NK-92 (cell line): Measurements from ENCODE around the gene FITM2.
"Not testable (repeated sequence)": the region's sequence is repeated elsewhere in the genome, so short reads cannot be mapped to it uniquely, and the experiment has no call there.

Experiments
- DNase-seq: peaks from one replicate; lab custom pipeline; 2025; ENCODE audit not compliant: unreplicated experiment; lab: John Stamatoyannopoulos, UW

Gene FITM2

DNA sequence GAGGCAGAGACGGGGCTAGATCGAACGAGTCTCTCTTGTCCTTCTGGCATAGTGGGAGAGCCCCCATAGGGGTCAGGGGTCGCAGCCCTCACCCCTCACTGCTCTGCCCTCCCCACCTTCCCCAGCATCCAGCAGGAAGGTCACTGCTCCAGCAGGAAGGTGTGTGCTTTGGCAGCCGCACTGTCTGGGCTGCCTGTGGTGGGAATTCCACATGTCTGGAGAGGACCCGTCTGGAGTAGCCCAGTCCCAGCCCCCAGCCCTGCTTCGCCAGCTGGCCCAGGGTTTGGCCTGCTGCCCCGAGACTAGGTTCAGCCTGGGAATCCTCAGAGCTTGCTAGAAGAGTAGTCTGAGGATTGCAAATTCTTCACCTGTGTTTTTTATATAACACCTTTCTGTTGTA, 23.3 kb upstream of the FITM2 start:
- DNase-seq = no peak

- DNase-seq = no peak
Measured at GRCh38 chr20:44331201-44331600, 20.2 kb upstream of the FITM2 start.

- DNase-seq = no peak
Measured at GRCh38 chr20:44328428-44328827, 17.4 kb upstream of the FITM2 start.

DNA sequence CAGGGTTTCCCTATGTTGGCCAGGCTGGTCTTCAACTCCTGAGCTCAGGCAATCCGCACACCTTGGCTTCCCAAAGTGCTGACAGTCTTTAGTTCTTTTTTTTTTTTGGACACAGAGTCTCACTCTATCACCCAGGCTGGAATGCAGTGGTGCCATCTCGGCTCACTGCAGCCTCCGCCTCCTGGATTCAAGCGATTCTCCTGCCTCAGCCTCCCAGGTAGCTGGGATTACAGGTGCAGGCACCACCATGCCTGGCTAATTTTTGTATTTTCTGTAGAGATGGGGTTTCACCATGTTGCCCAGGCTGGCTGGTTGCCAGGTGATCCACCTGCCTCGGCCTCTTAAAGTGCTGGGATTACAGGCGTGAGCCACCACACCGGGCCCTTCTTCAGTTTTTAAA, 16.7 kb upstream of the FITM2 start:
- DNase-seq = not testable (repeated sequence)

GRCh38 chr20:44326391-44327159, 15.6 kb upstream of the FITM2 start:
- no peak for DNase-seq

DNA sequence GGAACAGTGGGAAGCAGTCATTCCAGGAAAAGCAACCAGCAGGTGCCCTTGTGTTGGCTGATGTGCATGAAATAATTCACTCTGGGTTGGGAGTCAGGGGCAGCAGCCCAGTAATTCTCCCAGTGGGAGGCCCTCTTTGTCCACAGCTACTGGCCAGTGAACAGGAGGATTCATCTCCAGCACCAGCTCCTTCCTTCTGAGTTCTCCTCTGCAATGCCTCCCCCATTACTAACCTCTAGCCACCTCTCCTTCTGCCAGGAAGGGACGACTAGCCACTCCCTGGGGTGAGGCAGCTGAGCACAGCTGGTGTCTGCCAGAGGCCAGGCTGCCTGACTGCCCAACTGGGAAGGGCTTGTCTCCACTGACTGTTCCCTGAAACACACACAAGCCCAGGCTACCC, 13.3 kb upstream of the FITM2 start:
- DNase-seq = no peak

GRCh38 chr20:44319839-44320422, 8.9 kb upstream of the FITM2 start:
- no peak for DNase-seq

GRCh38 chr20:44314870-44315269, 3.9 kb upstream of the FITM2 start:
- DNase-seq = no peak

DNA sequence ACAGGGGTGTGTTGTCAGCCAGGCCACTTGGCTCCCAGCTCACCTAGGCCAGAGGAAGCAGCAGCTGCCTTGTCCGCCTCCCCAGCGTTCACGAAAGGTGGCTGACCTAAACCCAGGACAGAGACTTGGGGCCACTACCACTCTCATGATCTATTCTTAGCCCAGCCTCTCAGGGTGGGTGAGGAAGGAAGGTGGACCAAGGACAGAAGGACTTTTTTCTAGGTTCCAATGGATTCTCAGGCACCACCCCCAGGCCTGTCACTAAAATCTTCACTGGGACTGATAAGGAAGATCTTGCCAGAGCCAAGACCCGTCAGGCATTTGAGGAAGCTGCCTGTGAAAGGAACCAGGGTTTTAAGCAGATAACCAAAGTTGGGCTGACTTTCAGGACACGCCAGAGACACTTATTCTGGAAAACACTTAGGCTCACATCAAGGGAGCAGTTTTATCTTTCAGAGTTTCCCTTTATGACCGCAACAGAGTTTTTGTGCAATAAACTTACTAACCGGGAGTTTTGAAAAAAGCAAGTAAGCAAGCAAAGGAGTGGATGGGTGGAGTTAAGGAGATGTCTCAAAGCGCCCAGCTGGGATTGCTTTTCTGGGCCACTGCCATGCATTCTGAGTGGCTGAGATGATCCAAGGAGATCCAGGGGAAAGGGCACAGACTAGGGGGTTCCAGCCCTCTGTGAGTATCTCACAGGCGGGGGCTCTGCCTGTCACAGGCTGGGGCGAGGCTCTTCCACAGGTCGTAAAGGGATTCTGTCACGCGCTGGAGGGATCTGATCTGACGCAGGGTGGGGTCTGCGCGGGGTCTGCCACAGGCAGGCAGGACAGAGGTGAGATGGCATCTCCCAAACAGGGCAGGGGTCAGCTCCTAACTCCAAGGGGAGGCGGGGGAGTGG, 989 bp downstream of the FITM2 start:
- no peak for DNase-seq

DNA sequence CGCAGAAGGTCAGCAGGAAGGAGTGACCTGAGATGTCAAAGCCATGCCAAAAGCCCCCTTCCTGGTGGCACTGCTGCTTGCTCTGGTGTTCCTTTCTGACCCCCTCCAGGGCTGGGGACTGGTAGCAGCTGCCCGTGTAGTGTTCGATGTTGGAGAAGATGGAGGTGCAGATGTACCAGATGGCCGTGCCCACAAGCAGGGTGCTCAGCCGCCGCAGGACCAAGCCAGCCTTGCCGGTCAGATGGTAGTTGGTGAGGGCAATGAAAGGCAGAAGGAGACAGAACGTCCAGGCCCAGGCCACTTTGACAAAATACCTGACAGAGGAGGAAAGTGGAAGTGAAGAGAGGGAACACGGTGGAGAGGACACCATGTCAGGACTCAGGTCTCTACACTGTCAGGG, 4.1 kb downstream of the FITM2 start:
- no peak for DNase-seq

- DNase-seq = no peak
Measured at GRCh38 chr20:44304383-44304782, 6.6 kb downstream of the FITM2 start.

DNA sequence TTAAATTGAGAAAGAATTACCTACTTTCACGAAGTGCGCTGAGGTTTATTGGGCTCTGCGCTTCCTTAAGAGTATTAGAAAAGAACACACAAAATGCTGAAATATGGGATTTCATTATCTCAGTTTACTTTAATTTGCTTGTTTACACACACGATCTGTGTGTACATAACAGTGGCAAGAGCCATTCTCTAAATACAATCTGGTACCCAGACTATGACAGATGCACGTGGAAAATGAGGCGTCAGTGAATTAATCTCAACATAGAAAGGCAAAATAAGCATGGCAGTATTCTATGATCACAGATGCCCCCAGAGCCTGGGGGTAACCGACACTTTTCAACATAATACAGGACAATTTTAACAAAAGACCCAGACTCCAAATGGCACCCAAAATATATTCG, 8.3 kb downstream of the FITM2 start:
- DNase-seq = no peak

DNA sequence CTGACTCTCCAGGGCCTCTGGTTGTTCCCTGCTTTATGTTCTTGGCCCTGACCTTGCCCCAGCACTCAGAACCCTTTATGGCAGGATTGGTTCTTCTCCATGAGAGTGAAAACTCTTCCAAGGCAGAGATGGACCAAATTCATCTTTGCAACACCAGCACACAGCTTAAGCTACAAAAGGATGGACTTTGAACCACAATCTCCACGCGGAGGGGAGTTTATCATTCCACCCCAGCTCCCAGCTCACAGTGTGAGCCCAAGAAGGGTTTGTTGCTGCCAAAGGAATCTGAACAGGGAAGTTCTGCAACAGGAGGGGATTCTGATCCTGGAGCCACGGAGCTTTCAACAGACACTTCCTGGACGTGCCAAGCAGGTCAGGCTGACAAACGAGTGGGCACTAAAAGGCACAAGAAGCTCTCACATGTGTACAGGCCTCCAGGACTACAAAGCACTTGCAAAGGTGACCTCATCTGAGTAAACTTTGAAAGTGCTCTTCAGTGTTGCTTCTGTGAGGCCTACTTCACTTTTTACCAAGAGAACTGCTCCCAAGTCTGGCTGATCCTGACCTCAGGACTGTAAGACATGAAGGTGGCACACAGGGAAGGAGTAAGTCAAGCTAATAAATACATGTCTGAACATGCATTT, 8.9 kb downstream of the FITM2 start:
- no peak for DNase-seq

DNA sequence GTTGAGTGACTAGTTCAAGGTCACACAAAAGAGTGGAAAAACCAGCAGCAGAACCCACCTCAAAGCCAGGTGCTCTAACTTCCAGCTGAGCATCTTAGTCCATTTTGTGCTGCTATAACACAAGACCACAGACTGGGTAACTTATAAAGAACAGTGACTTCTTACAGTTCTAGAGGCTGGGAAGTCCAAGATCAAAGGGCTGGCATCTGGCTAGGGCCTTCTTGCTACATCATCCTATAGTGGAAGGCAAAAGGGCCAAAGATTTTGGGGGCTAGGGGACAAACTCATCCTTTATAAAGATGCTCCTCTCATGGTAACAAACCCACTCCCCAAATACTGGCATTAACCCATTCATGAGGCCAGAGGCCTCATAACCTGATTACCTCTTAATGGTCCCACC, 9.7 kb downstream of the FITM2 start:
- no peak for DNase-seq

DNA sequence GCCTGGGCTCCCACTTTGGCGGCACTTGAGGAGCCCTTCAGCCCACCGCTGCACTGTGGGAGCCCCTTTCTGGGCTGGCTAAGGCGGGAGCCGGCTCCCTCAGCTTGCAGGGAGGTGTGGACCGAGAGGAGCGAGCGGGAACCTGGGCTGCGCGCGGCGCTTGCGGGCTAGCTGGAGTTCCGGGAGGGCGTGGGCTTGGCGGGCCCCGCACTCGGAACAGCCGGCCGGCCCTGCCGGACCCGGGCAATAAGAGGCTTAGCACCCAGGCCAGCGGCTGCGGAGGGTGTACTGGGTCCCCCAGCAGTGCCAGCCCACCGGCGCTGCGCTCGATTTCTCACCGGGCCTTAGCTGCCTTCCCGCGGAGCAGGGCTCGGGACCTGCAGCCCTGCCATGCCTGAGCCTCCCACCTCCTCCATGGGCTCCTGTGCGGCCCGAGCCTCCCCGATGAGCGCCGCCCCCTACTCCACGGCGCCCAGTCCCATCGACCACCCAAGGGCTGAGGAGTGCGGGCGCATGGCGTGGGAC, 11.9 kb downstream of the FITM2 start:
- DNase-seq = not testable (repeated sequence)

DNA sequence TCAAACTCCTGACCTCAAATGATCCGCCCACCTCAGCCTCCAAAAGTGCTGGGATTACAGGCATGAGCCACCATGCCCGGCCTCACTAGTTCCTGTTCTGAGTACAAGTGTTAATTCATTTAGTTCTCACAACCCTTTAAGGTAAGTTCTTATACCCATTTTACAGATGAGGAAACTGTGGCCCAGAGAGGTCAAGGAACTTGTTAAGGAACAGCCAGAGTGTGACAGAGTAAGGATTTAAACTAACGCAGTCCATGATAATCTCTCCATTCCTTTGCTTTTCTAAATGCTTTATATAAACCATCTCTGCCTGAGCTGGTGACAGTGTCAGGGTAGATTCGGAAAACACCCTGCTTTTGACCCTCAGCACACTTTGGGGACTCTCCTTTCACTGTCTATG, 13.3 kb downstream of the FITM2 start:
- DNase-seq = no peak

GRCh38 chr20:44296011-44296410, 15.0 kb downstream of the FITM2 start:
- no peak for DNase-seq

- no peak for DNase-seq
Measured at GRCh38 chr20:44291754-44292153, 19.2 kb downstream of the FITM2 start.

- no peak for DNase-seq
Measured at GRCh38 chr20:44288252-44288651, 22.8 kb downstream of the FITM2 start.

- no peak for DNase-seq
Measured at GRCh38 chr20:44287272-44288097, 23.5 kb downstream of the FITM2 start.
